Right ventricle myocardium inferior (tissue), 1 donor: Measurements from ENCODE around the gene APBB2. TPM values are rescaled to one million over a fixed set of nuclear protein-coding genes. Genes with fewer than 3 reads are reported as not detected.

ENCODE experiments used
- ATAC-seq: fragments of 200-7000 bp; cut with Tn5 transposase; one replicate; pipeline ENCODE4 v1.9.1; 2020; ENCODE audit warnings: mild to moderate bottlenecking, moderate library complexity
- DNase-seq: peaks from one replicate; pipeline ENCODE4 v3.0.0; 2021; ENCODE audit errors: missing footprints
- intact Hi-C: fragments of 100-400 bp; cut with DNase I; formaldehyde crosslinking; loops from one replicate; pipeline ENCODE4 v1.11.0; 2022
- total RNA-seq: library from RNA; stranded (reverse); fragmentation: NEBNext Ultra II Directional; extraction: Animal tissue kit (Norgen Biotek cat#: 25700); gene quantifications from one replicate; pipeline ENCODE4 v1.2.1, GENCODE V29; 2021
- donor health status: DM: no; HTN: yes; CAD: no; lungs with severe emphysema.

The APBB2 gene
- total RNA-seq, 1 donor from 2014 or later, result 23.8 TPM

- DNase-seq, result no peak
- intact Hi-C loops, result no loop called here
- ATAC-seq, result no peak
Measured at GRCh38 chr4:41125558-41126311, 88.6 kb downstream of the APBB2 start.

DNA sequence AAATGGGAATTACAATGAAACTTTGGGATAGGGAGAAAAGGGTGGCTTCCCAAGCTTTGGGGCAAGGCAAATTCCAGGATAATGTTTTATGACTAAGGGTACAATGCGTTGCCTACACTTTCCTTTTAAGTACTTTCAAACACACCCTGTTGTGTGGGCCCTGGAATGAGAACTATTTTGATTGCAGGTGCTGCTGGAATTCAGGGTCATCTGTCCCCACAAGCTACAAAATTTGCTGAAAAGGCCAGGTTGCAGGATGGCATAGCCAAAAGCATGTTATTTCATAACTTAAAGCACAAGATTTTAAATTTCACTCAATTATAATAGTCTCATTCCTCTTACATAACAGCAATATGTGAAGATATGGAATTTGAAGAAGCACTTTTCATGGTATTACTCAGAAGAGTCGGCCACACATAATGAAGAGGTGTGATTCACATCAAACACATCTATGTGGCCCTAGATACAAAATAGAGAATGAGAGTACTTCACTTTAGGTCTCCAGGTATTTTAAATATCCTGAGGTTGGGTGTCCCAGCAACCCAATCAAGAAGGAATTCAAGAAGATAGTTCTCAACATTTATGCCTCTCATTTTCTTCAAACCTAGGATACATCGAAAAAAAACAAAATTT is 89.3 kb downstream of the APBB2 start:
- intact Hi-C loops, result no loop called here
- ATAC-seq (no peak), DNase-seq (no peak)

DNA sequence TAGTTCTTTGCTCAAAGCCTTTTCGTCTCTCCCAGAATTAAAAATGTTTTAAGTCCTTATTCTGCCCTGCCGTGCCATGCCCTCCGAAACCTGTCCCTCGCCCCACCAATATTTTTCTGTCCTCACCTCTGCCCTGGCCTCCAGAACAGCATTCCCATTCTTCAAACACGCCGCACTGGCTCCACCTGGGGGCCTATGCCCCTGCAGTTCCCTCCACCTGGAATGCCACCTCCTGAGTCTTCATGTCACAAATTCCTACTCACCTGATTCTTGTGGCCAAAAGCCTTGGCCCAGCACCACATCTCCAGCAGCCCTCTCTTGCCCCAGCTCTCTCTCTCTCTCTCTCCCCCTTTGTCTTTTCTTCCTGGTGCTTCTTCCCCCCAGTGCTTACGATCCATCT is 91.6 kb downstream of the APBB2 start:
- ATAC-seq, result no peak
- DNase-seq, result no peak
- intact Hi-C loops, result no loop called here

GRCh38 chr4:41122309-41122708 is 92.0 kb downstream of the APBB2 start:
- intact Hi-C loops, result no loop called here

DNA sequence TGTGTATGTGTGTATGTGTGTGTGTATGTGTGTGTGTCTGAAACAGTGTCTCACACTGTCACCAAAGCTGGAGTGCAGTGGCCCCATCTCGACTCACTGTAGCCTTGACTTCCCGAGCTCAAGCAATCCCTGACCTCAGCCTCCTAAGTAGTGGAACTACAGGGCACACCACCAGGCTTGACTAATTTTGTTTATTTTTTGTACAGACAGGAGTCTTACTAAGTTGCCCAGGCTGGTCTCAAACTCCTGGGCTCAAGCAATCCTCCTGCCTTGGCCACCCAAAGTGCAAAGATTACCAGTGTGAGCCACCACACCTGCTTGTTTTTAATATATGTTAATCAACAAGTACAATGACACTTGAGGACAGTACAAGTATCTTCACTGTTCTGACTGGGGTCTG is 92.4 kb downstream of the APBB2 start:
- intact Hi-C loops, result no loop called here
- no peak for ATAC-seq
- DNase-seq, result no peak

More at GRCh38 chr4:41122309-41122708, 92.0 kb downstream of the APBB2 start:
- DNase-seq (no peak), ATAC-seq (no peak)

DNA sequence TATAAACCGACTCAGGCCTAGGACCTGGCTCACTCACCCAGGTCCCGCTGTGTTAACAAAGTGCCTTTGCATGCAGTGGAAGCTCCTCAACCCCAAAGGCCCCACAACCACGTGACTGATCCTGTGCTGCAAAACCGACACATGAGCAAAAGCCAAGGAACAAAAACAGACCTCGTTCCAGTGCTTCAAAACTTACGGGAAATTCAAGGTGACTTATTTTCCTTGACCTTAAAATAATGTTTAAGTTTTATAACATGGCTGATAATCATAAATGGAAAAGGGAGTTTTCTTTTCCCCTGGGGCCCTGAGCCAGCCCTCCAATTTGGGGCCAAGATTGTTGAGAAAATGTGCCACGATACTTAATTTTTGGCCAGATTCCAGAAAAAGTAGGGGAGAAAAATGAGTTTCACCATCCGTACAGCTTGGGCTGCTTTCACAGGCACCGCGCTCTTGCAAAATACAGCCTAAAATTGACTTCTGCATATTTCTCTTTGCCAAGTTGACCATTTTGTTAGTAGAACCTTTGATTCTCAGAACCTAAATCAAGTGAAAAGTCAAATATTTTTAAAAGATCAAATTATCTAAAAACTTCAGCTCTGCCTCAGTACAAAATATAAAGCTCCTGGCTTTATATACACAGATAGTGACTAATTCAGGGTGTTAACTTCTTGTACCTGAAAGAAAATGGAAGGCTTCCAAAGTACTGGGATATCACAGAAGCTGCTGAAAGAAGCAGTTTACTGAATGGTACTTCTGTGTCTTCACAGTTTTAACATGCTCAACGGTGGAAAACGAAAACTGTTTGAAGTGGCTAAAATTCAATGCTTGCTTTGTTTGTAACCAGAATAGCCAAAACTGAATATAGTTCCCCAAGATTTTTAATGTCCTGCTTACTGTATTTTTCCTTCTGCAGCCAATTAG is 93.8 kb downstream of the APBB2 start:
- ATAC-seq (peak; percentile 88), DNase-seq (no peak)
- intact Hi-C loops, result no loop called here

- intact Hi-C loops, result no loop called here
- ATAC-seq, result peak; percentile 45
Measured at GRCh38 chr4:41119867-41120295, 94.5 kb downstream of the APBB2 start.

GRCh38 chr4:41111791-41112190 is 102.6 kb downstream of the APBB2 start:
- ATAC-seq (no peak), DNase-seq (no peak)
- intact Hi-C loops, result no loop called here

More at GRCh38 chr4:41119867-41120295, 94.5 kb downstream of the APBB2 start:
- DNase-seq, result no peak

- ATAC-seq (no peak), DNase-seq (no peak)
- intact Hi-C loops, result no loop called here
Measured at GRCh38 chr4:41110050-41110449, 104.3 kb downstream of the APBB2 start.

DNA sequence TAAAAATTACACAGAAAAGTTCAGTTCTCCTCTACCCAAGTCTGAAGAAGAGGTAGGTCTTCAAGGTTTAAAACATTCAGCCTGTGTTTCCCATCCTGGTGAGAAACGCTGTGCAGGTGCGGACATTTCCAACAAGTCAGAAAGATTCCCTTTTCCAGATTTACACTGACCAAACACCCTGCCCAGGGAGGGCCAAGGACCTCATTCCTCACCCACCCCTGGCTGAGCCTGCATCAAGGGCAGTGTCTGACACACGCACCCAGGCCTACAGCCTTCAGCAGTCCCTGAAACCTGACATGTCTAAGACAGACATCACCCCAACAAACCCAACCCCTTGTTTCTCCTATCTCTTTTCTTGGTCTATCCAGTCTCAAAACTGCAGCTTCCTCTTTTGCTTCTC is 105.9 kb downstream of the APBB2 start:
- intact Hi-C loops, result no loop called here
- no peak for ATAC-seq
- DNase-seq, result no peak

DNA sequence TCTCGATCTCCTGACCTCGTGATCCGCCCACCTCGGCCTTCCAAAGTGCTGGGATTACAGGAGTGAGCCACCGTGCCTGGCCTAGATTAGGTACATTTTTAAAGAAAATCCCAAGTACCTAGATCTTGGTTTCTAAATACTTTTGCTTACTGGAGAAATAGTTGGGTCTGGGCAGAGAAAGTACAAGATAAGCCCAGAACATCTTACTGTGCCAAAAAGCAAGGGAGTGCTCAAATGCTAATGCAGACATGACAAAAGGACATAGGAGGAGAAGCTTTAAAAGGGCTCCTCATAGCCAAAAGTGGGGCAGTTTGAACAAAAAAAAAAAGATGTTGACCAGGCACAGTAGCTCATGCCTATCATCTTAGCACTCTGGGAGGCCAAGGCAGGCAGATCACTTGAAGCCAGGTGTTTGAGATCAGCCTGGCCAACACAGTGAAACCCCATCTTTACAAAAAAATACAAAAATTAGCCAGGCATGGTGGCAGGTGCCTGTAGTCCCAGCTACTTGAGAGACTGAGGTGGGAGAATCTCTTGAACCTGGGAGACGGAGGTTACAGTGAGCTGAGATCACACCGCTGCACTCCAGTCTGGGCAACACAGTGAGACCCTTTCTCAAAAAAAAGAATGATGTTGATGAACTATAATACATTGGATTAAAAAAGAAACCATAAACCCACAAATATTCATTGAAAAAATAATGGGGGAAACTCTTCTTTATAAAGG is 107.5 kb downstream of the APBB2 start:
- no peak for ATAC-seq
- no peak for DNase-seq
- intact Hi-C loops, result no loop called here

DNA sequence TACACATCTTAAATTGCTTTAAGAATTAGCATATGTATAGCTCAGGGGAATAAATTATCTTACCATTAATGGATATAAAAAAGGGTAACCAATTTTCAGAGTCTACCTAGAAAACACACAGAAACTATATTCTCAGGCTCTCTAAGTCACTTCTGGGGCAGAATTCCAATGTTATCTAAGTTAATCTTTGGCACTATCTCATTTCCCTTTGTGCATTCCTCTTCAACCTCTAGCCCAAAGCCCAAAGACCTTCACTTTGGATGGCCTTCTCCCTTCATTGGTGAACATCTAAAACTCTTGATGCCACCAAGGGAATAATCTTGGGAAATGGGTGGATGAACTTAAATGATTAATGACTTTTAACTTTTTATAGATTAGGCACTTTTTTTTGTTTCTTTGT is 108.3 kb downstream of the APBB2 start:
- intact Hi-C loops, result no loop called here
- no peak for ATAC-seq
- no peak for DNase-seq

DNA sequence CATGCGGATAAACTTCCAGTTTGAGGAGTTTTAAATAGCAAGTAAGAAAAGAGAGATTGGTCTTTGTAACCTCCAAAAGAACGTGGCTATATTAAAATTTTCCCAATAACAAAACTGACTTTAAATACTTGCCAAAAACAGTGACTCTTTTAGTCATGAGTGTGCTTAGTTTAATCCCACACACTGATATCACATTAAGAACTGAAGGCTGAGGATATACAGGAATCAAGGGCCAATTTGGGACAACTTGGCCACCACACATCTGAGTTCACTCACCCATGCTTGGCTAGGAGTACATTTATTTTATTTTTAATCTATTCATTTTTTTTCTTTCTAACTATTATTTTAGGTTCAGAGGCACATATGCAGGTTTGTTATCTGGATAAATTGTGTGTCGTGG is 110.2 kb downstream of the APBB2 start:
- DNase-seq, result no peak
- peak; percentile 51 for ATAC-seq
- intact Hi-C loops, result loop anchor here (5.0 kb wide), 1 partner anchor 108 kb away; the partner anchor contains the start of gene APBB2

- ATAC-seq (peak; percentile 49), DNase-seq (no peak)
- intact Hi-C loops, result loop anchor here (5.0 kb wide), 1 partner anchor 109 kb away; the partner anchor contains the start of gene APBB2
Measured at GRCh38 chr4:41103657-41104056, 110.7 kb downstream of the APBB2 start.

- intact Hi-C loops, result loop anchor here (5.0 kb wide), 1 partner anchor 110 kb away; the partner anchor contains the start of gene APBB2
- ATAC-seq, result no peak
- no peak for DNase-seq
Measured at GRCh38 chr4:41102414-41103092, 111.8 kb downstream of the APBB2 start.

DNA sequence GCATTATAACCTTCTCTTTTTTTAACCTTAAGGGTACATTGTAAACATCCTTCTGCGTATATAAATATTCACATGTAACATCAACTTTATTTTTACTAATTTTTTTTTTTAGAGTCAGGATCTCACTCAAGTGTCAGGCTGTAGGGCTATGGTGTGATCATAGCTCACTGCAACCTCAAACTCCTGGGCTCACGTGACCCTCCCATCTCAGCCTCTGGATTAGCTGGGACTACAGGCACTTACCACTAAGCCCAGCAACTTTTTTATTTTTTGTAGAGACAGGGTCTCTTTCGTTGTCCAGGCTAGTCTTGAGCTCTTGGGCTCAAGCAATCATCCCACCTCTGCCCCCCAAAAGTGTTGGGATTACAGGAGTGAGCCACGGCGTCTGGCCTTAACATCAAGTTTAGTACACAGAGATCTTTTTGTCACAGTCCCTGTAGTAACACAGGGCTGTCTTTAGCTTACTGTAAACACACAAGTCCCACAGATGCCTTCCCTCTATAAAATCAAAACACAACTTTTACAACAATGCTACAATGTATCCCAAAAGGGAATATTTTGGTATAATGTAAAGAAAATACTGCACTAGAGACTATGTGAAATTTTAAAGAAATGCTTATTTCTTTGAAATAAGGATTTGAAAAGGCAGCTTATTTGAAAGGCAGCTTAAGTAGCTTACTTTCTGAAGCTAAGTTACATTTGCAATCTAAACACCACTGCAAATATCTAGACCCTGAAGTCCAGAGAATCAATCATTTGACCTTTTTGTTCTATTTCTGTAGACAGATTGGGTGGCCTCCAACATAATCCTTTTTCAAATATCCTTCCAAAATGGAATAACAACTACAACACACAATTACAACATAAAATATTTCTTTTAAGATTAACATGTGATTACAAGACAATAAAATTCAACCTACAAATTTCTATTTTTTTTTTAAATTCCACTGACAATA is 116.0 kb downstream of the APBB2 start:
- DNase-seq (no peak), ATAC-seq (no peak)
- intact Hi-C loops, result loop anchor here (5.0 kb wide), 1 partner anchor 46 kb away; no protein-coding TSS in a partner anchor

- ATAC-seq, result no peak
- intact Hi-C loops, result loop anchor here (5.0 kb wide), 1 partner anchor 44 kb away; no protein-coding TSS in a partner anchor
- DNase-seq, result no peak
Measured at GRCh38 chr4:41095973-41096372, 118.4 kb downstream of the APBB2 start.
